Amygdala (tissue), 56 donors: ENCODE data around the gene NSUN6.

Experiments
- DNase-seq, 56 donors: peaks; one replicate each; lab custom pipeline; 2025; lab: John Stamatoyannopoulos, UW

NSUN6 gene

GRCh38 chr10:18567343-18567856, 84.0 kb downstream of the NSUN6 start:
- no peak for DNase-seq

DNA sequence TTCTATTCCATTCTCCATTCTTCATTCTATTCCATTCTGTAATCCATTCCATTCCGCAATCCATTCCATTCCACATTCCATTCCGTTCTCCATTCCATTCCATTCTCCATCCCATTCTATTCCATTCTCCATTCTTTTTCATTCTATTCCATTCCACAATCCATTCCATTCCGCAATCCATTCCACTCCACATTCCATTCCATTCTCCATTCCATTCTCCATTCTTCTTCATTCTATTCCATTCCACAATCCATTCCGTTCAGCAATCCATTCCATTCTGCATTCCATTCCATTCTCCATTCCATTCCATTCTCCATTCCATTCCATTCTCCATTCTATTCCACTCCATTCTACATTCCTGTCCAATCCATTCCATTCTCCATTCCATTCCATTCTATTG, 85.2 kb downstream of the NSUN6 start:
- no peak for DNase-seq

- DNase-seq, result no peak
These were observed 86.4 kb downstream of the NSUN6 start for GRCh38 chr10:18565006-18565405.

DNA sequence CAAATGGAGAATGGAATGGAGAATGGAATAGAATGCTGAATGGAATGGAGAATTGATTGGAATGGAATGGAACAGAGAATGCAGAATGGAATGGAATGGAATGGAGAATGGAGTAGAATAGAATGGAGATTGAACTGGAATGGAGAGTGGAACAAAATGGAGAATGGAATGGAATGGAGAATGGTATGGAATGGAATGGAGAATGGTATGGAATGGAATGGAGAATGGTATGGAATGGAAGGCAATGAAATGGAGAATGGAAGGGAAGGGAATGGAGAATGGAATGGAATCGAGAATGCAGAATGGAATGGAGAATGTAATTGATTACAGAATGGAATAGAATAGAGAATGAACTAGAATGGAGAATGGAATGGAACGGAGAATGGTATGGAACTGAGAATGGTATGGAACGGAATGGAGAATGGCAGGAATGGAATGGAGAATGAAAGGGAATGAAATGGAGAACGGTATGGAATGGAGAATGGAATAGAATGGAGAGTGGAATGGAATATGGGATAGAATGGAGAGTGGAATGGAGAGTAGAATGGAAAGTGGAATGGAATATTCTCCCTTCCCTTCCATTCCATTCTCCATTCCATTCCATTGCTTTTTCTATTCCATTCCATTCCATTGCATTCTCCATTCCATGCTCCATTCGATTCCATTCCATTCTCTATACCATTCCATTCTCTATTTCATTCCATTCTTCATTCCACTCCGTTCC, 88.2 kb downstream of the NSUN6 start:
- DNase-seq, result no peak

DNA sequence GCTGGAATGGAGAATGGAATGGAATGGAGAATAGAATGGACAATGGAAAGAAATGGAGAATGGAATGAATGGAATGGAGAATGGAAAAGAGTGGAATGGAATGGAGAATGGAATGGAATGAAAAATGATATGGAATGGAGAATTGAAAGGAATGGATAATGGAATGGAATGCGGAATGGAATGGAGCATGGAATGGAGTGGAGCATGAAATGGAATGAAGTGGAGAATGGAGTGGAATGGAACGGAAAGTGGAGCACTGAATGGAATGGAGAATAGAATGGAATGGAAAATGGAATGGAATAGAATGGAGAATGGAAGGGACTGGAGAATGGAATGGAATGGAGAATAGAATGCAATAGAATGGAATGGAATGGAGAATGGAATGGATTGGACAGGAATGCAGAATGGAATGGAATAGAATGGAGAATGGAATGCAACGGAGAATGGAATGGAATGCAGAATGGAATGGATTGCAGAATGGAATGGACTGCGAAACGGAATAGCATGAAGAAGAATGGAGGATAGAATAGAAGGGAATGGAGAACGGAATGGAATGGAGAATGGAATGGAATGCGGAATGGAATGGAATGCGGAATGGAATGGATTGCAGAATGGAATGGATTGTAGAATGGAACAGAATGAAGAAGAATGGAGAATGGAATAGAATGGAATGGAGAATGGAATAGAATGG, 89.4 kb downstream of the NSUN6 start:
- DNase-seq, result no peak

DNA sequence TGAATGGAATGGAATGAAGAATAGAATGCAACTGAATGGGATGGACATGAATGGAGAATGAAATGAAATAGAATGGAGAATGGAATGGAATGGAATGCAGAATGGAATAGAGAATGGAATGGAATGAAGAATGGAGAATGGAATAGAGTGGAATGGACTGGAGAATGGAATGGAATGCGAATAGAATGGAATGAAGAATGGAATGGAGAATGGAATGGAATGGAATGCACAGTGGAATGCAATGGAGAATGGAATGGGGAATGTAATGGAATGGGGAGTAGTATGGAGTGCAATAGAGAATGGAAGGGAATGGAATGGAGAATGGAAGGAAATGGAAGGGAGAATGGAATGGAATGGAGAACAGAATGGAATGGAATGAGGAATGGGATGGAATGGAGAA, 93.4 kb downstream of the NSUN6 start:
- no peak for DNase-seq

DNA sequence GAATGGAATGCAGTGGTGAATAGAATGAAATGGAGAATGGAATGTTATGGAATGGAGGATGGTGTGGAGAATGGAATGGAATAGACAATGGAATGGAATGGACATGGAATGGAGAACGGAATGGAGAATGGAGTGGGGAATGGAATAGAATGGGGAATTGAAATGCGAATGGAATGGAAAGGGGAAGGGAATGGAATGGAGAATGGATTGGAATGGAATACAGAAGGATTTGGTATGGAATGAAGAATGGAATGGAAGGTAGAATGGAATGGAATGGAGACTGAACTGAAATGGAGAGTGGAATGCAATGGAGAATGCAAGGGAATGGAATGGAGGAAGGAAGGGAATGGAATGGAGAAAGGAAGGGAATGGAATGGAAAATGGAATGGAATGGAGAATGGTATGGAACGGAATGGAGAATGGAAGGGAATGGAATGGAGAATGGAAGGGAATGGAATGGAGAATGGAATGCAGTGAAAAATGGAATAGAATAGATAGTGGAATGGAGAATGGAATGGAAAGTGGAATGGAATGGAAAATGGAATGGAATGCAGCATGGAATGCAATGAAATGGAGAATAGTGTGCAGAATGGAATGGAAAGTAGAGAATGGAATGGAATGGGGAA, 94.8 kb downstream of the NSUN6 start:
- no peak for DNase-seq

- no peak for DNase-seq
These were observed 96.9 kb downstream of the NSUN6 start for GRCh38 chr10:18554479-18554878.

DNA sequence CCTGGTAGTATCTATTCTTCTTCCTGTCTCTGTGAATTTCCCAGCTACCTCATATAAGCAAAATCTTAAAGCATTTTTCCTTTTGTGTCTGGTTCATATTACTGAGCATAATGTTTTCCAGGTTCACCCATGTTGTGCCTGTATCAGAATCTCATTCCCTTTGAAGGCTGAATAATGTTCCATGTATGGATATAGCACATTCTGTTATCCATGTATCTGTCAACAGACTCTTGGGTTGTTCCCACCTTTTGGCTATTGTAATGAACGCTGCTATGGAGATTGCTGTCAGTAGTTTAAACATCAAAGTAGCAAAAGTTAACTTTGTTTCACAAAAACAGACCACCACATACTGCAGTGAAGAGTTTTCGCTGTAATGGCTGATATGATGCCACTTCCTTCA, 99.9 kb downstream of the NSUN6 start:
- DNase-seq, result no peak

DNA sequence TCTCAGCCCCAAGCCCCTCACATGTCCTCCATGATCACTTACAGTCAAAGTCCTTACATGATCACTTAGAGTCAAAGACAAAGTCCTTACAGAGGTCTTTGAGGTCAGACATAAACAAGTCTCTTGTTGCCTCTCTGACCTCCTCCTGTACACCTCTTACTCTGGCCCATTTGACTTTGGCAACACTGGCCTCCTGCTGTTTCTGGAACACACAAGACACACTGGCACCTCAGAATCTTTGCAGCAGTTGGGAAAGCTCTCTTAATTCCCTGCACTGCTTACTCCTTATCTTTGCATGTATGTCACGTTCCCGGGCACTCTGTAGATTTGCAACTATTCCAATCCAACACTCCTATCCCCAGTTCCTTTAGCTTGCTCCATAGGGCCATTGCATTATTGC, 102.3 kb downstream of the NSUN6 start:
- no peak for DNase-seq

DNA sequence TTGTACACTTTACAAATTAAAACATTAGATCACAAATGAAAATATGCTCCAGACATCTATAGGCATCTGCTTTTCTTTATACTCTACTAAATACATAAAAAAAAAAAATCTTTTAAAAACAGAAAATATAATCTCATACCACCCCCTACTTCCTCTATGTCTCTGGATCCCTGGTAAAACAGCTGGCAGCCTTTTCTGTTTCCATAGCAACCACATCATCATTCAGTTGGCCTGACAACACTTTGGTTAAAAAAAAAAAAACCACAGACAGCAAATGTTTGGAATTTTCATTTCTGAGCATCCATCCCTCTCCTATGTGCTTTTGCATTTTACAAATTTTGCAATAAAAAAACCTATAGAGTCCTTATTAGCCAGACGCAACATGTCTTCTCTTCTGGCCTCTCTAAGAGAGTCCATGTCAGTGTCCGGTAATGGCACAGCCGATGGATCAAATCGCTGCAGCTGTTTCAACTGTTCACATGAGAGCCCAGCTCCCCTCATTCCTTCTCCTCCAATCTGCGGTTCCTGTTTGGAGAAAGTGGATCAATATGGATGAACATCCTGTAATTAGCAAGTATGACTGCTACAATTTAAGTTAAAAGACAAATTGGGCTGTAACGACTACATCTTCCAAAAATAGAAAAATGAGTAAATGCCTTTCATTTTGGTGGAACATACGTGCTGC, 105.6 kb downstream of the NSUN6 start:
- peak in 4 of 56 donors; percentile 7 to 42 (median 23) for DNase-seq

GRCh38 chr10:18542832-18543231, 108.6 kb downstream of the NSUN6 start:
- no peak for DNase-seq

- no peak for DNase-seq
These were observed 111.2 kb downstream of the NSUN6 start for GRCh38 chr10:18540195-18540594.

- no peak for DNase-seq
These were observed 112.1 kb downstream of the NSUN6 start for GRCh38 chr10:18539335-18539734.

DNA sequence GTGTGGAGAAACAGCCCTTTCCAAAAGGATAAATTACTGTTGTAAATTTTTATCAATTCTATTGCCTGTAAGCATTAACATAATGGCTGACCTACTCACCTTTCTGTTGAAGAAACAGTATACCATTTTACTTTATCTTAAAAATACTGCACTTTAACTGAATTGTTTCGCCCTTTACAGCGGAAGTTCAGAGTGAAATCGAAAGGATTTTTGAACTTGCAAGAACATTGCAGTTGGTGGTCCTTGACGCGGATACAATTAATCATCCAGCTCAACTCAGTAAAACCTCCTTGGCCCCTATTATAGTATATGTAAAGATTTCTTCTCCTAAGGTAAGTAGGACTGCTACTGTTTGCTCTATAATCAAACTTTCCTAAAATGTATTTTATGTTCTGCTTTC, 117.5 kb downstream of the NSUN6 start:
- DNase-seq, result no peak

GRCh38 chr10:18532881-18533535, 118.4 kb downstream of the NSUN6 start:
- no peak for DNase-seq

DNA sequence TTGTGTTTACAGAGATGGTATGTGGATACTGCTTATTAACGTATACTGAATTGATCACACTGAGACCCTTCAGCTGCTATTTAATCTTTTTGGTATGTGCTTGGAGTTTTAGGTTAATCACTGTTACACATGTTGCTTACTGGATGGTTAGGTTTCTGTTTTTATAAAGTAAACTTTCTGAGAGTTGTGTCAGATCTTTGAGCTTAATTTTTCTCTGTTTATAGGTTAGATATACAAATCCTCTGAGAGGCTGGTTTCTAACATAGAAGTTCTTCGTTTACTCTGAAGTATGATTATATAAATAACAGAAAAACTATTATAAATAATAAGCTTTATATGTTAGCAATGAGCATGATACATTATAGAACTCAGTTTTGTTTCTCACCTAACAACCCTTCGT, 123.1 kb downstream of the NSUN6 start:
- no peak for DNase-seq

- DNase-seq, result no peak
These were observed 123.7 kb downstream of the NSUN6 start for GRCh38 chr10:18527687-18528086.

GRCh38 chr10:18523858-18524257, 127.5 kb downstream of the NSUN6 start:
- no peak for DNase-seq

DNA sequence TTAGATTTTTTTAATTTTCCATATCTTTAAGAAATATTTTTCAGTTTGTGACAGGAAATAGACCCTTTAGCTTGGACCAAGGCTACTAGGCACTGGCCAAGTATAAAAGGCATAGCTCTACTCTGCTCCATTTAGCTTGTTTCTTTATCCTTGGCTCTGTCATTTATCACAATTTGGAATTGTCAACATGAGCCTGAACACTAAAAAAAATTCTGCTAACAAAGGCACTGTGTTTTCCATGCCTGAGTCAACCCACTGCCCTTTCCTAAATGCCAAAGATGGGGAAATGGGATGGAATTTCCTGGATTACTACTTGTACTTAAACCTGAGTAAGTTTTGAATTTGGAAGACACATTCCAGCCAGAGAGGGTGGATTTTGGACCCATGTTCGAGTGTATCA, 128.4 kb downstream of the NSUN6 start:
- no peak for DNase-seq

DNA sequence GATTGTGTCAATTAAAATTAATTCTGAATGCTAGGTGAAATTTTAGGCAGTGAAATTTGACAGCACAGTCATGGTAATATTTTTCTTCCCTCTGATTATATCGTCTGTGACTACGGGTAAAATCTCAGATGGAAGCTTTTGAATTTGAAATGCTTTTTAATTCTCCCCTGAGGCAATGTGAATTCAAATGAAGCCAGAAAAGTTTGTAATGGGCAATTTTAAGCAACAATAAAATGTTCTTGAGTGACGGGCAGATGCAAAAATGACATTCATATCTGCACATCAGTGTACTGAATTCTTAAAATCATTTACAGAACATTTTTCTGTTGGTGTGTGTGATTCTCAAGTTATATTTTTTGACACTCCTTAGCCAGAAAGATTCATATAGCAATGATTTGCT, 134.5 kb downstream of the NSUN6 start:
- no peak for DNase-seq
